Measurements from ENCODE around the gene PLEKHG3. TPM values are rescaled to one million over a fixed set of nuclear protein-coding genes. Genes with fewer than 3 reads are reported as not detected.
A peak's percentile ranks its signal among the peaks of the same experiment; 100 is the strongest.

PLEKHG3 gene
- total RNA-seq, 1 experiment from 2014 or later: 59.3 TPM

GRCh38 chr14:64760146-64760755, 56.0 kb downstream of the PLEKHG3 start:
- Histone ChIP-seq H3K9me3 (ENCODE audit: insufficient read depth, low read depth) (no peaks in the 10 kb centered on the region), H3K27me3 (ENCODE audit: insufficient read depth, low read depth) (no peaks in the 10 kb centered on the region), H3K4me1 (replicated peaks; ENCODE audit: insufficient read depth) (peaks cover 74% of the 10 kb centered on the region), H4K20me1 (ENCODE audit: insufficient read depth) (no peaks in the 10 kb centered on the region), H3F3A (ENCODE audit: insufficient read depth, low read depth) (peaks cover 53% of the 10 kb centered on the region), H3K4me3 (no peak overlapping the region), H2AFZ (no peak overlapping the region), H3K27ac (no peak overlapping the region), H3K79me2 (ENCODE audit: low read depth) (no peaks in the 10 kb centered on the region), H3K4me2 (no peak overlapping the region), H3K9me2 (ENCODE audit: insufficient read depth) (no peaks in the 10 kb centered on the region), H3K36me3 (ENCODE audit: low read depth) (no peaks in the 10 kb centered on the region)
- POLR2A ChIA-PET (ENCODE audit: unreplicated experiment): interaction anchor here (0.6 kb wide), 1 partner anchor 222 kb away, joined by 6 read pairs; no protein-coding TSS in a partner anchor
- intact Hi-C loops (cut with micrococcal nuclease; ENCODE audit: unreplicated experiment): loop anchor here (5.0 kb wide), 1 partner anchor 423 kb away; no protein-coding TSS in a partner anchor
- TF ChIP-seq CTCF (conservative IDR thresholded peaks at IDR 0.05) (peak; percentile 88), EZH2 (IDR thresholded peaks at IDR 0.05; ENCODE audit: low read depth) (no peak)
- CTCF ChIA-PET: interaction anchor here (0.6 to 0.7 kb wide), 3 partner anchors 54 to 206 kb away, joined by 4 to 6 read pairs (median 5); no protein-coding TSS in a partner anchor
- no TSS peak for BruUV-seq (replicated peaks)
- DNase-seq: peak in 1 of 2 experiments; percentile 58

GRCh38 chr14:64760916-64761315, 56.7 kb downstream of the PLEKHG3 start:
- no peak for TF ChIP-seq EZH2 (IDR thresholded peaks at IDR 0.05; ENCODE audit: low read depth)
- TF ChIP-seq CTCF (conservative IDR thresholded peaks at IDR 0.05): no peak
- DNase-seq: no peak
- H3K4me2 ChIP-seq: peak overlapping the region; percentile 59
- H3K36me3 ChIP-seq (ENCODE audit: low read depth): no peaks in the 10 kb centered on the region
- no peaks in the 10 kb centered on the region for H3K27me3 ChIP-seq (ENCODE audit: insufficient read depth, low read depth)
- ChIA-PET POLR2A (ENCODE audit: unreplicated experiment) (no interaction called here), CTCF (interaction anchor here (0.6 to 1.3 kb wide), 2 partner anchors 22 to 107 kb away, joined by 3 to 4 read pairs; no protein-coding TSS in a partner anchor)
- no peak overlapping the region for H2AFZ ChIP-seq
- H3K9me2 ChIP-seq (ENCODE audit: insufficient read depth): no peaks in the 10 kb centered on the region
- H4K20me1 ChIP-seq (ENCODE audit: insufficient read depth): no peaks in the 10 kb centered on the region
- H3K4me3 ChIP-seq: no peak overlapping the region
- H3K9me3 ChIP-seq (ENCODE audit: insufficient read depth, low read depth): no peaks in the 10 kb centered on the region
- intact Hi-C loops (cut with micrococcal nuclease; ENCODE audit: unreplicated experiment): loop anchor here (5.0 kb wide), 1 partner anchor 424 kb away; no protein-coding TSS in a partner anchor
- no TSS peak for BruUV-seq (replicated peaks)
- H3F3A ChIP-seq (ENCODE audit: insufficient read depth, low read depth): peaks cover 49% of the 10 kb centered on the region
- H3K4me1 ChIP-seq (replicated peaks; ENCODE audit: insufficient read depth): peaks cover 68% of the 10 kb centered on the region
- no peak overlapping the region for H3K27ac ChIP-seq
- H3K79me2 ChIP-seq (ENCODE audit: low read depth): no peaks in the 10 kb centered on the region

- H3K36me3 ChIP-seq (ENCODE audit: low read depth): no peaks in the 10 kb centered on the region
- peak overlapping the region; percentile 27; the same call in 1 of the 2 replicates for H3K27ac ChIP-seq
- no peaks in the 10 kb centered on the region for H3K79me2 ChIP-seq (ENCODE audit: low read depth)
- peak overlapping the region; percentile 59 for H3K4me2 ChIP-seq
- H3K27me3 ChIP-seq (ENCODE audit: insufficient read depth, low read depth): no peaks in the 10 kb centered on the region
- no TSS peak for BruUV-seq (replicated peaks)
- peaks cover 43% of the 10 kb centered on the region for H3F3A ChIP-seq (ENCODE audit: insufficient read depth, low read depth)
- no peaks in the 10 kb centered on the region for H3K9me3 ChIP-seq (ENCODE audit: insufficient read depth, low read depth)
- TF ChIP-seq CTCF (conservative IDR thresholded peaks at IDR 0.05) (peak; percentile 64), EZH2 (IDR thresholded peaks at IDR 0.05; ENCODE audit: low read depth) (no peak)
- peak overlapping the region; percentile 12; the same call in 1 of the 2 replicates for H3K4me3 ChIP-seq
- peaks cover 68% of the 10 kb centered on the region for H3K4me1 ChIP-seq (replicated peaks; ENCODE audit: insufficient read depth)
- no peaks in the 10 kb centered on the region for H3K9me2 ChIP-seq (ENCODE audit: insufficient read depth)
- ChIA-PET CTCF (interaction anchor here (0.5 to 1.3 kb wide), 4 partner anchors 22 to 221 kb away, joined by 3 to 4 read pairs (median 3); partner anchors contain the start of gene HSPA2), POLR2A (ENCODE audit: unreplicated experiment) (interaction anchor here (0.5 kb wide), 1 partner anchor 56 kb away, joined by 3 read pairs; no protein-coding TSS in a partner anchor)
- H2AFZ ChIP-seq: no peak overlapping the region
- DNase-seq: no peak
- intact Hi-C loops (cut with micrococcal nuclease; ENCODE audit: unreplicated experiment): loop anchor here (1.0 to 5.0 kb wide), 4 partner anchors 58 to 424 kb away; no protein-coding TSS in a partner anchor
- no peaks in the 10 kb centered on the region for H4K20me1 ChIP-seq (ENCODE audit: insufficient read depth)
Observed at GRCh38 chr14:64761441-64762043, 57.3 kb downstream of the PLEKHG3 start.
